B cell (primary cell): ENCODE results near the gene TMEM164.

Experiments used
- EZH2 ChIP-seq: IDR thresholded peaks from 2 replicates; pipeline ENCODE4 v1.6.1; 2012; ENCODE audit warnings: borderline replicate concordance, low read depth, mild to moderate bottlenecking, moderate library complexity, low read length; ENCODE audit not compliant: insufficient read depth, poor library complexity, severe bottlenecking
- TF ChIP-seq, protein P1 (sequence below): fragments of 200-600 bp; IDR thresholded peaks from one replicate; pipeline ENCODE4 v1.8.0; 2022; ENCODE audit warnings: antibody characterized with exemption, mild to moderate bottlenecking

DNA sequence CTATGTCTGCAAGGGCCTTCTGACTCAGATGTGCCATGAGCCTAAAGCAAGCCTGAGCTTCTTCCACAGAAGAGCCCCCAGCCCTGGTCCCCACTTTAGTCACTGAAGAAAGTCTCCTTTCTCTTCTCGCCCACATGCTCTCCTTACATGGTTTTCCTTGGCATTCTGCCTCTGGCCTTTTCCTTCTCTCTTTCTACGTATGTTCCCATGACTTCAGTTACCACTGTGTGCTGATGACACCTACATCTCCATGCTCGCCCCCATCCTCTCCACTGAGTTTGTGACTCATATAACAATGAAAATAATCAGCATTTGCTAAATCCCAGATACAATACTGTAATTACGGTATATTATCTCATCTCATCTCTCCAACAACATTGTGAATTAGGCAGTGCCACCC, 165.7 kb downstream of the TMEM164 start:
- TF ChIP-seq, protein P1, sequence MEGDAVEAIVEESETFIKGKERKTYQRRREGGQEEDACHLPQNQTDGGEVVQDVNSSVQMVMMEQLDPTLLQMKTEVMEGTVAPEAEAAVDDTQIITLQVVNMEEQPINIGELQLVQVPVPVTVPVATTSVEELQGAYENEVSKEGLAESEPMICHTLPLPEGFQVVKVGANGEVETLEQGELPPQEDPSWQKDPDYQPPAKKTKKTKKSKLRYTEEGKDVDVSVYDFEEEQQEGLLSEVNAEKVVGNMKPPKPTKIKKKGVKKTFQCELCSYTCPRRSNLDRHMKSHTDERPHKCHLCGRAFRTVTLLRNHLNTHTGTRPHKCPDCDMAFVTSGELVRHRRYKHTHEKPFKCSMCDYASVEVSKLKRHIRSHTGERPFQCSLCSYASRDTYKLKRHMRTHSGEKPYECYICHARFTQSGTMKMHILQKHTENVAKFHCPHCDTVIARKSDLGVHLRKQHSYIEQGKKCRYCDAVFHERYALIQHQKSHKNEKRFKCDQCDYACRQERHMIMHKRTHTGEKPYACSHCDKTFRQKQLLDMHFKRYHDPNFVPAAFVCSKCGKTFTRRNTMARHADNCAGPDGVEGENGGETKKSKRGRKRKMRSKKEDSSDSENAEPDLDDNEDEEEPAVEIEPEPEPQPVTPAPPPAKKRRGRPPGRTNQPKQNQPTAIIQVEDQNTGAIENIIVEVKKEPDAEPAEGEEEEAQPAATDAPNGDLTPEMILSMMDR, result no peak
- no peak for TF ChIP-seq EZH2
